ENCODE measurements around the gene SPECC1L.

The SPECC1L gene

DNA sequence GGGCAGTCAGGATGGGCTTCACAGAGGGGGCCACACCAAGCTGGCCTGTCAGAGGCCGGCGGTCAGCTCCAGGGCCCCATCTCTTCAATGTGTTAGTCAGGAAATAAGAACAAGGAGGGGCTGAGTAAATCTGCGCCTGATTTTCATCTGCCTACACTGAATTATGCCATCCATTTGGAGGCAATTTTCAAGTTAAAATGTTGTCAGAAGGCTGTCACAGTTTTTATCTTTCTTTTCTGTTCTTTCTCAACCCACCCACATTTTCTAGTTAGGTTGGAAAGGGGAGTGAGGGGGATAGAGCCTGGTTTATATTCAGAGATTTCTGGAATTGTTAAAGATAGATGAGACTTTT lies 175.6 kb downstream of the SPECC1L start:
- Histone ChIP-seq H3K27ac (ENCODE audit: low read depth, low read length) (no peak overlapping the region), H3K9ac (ENCODE audit: low read depth in 1 of 2, low read length in 2 of 2) (no peak overlapping the region), H3K27me3 (ENCODE audit: control insufficient read depth in 1 of 2, insufficient read depth in 2 of 2, low read length in 2 of 2) (no peaks in the 10 kb centered on the region), H3K9me3 (ENCODE audit: control insufficient read depth in 1 of 2, low read length in 2 of 2) (no peaks in the 10 kb centered on the region), H3K4me3 (ENCODE audit: low read depth in 1 of 2, low read length in 2 of 2) (no peak overlapping the region), H3K36me3 (ENCODE audit: control insufficient read depth in 1 of 2, insufficient read depth in 2 of 2, low read length in 2 of 2) (peaks cover 0 to 3% of the 10 kb centered on the region in 2 donors), H3K4me1 (ENCODE audit: control insufficient read depth in 1 of 2, insufficient read depth in 2 of 2, low read length in 2 of 2) (no peaks in the 10 kb centered on the region)

- Histone ChIP-seq H3K27me3 (ENCODE audit: control insufficient read depth in 1 of 2, insufficient read depth in 2 of 2, low read length in 2 of 2) (no peaks in the 10 kb centered on the region), H3K27ac (ENCODE audit: low read depth, low read length) (no peak overlapping the region), H3K4me1 (ENCODE audit: control insufficient read depth in 1 of 2, insufficient read depth in 2 of 2, low read length in 2 of 2) (no peaks in the 10 kb centered on the region), H3K9me3 (ENCODE audit: control insufficient read depth in 1 of 2, low read length in 2 of 2) (no peaks in the 10 kb centered on the region), H3K9ac (ENCODE audit: low read depth in 1 of 2, low read length in 2 of 2) (no peak overlapping the region), H3K4me3 (ENCODE audit: low read depth in 1 of 2, low read length in 2 of 2) (no peak overlapping the region), H3K36me3 (ENCODE audit: control insufficient read depth in 1 of 2, insufficient read depth in 2 of 2, low read length in 2 of 2) (no peaks in the 10 kb centered on the region)
Measured at GRCh38 chr22:24450610-24451009, 180.0 kb downstream of the SPECC1L start.

DNA sequence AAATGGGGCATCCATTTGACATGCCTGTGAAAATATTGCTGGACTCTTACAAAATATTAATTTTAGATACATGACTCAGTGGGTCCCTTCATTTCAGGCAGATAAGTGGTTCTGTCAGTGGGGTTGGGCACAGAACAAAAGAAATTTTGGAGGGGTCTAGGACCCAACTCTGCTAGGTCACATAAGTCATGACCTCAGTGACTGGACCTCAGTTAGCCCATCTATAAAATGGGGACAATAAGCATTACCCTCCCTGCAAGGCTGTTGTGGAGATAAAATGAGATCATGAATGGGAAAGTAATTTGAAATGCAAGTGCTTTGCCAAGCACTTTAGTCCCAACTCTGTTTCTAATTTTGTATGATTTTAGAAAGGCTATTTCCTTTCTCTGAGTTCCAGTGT lies 180.5 kb downstream of the SPECC1L start:
- Histone ChIP-seq H3K4me3 (ENCODE audit: low read depth in 1 of 2, low read length in 2 of 2) (no peak overlapping the region), H3K4me1 (ENCODE audit: control insufficient read depth in 1 of 2, insufficient read depth in 2 of 2, low read length in 2 of 2) (no peaks in the 10 kb centered on the region), H3K9ac (ENCODE audit: low read depth in 1 of 2, low read length in 2 of 2) (no peak overlapping the region), H3K27ac (ENCODE audit: low read depth, low read length) (no peak overlapping the region), H3K36me3 (ENCODE audit: control insufficient read depth in 1 of 2, insufficient read depth in 2 of 2, low read length in 2 of 2) (no peaks in the 10 kb centered on the region), H3K9me3 (ENCODE audit: control insufficient read depth in 1 of 2, low read length in 2 of 2) (no peaks in the 10 kb centered on the region), H3K27me3 (ENCODE audit: control insufficient read depth in 1 of 2, insufficient read depth in 2 of 2, low read length in 2 of 2) (no peaks in the 10 kb centered on the region)

- Histone ChIP-seq H3K27me3 (ENCODE audit: control insufficient read depth in 1 of 2, insufficient read depth in 2 of 2, low read length in 2 of 2) (no peaks in the 10 kb centered on the region), H3K36me3 (ENCODE audit: control insufficient read depth in 1 of 2, insufficient read depth in 2 of 2, low read length in 2 of 2) (no peaks in the 10 kb centered on the region), H3K4me1 (ENCODE audit: control insufficient read depth in 1 of 2, insufficient read depth in 2 of 2, low read length in 2 of 2) (no peaks in the 10 kb centered on the region), H3K9ac (ENCODE audit: low read depth in 1 of 2, low read length in 2 of 2) (no peak overlapping the region), H3K9me3 (ENCODE audit: control insufficient read depth in 1 of 2, low read length in 2 of 2) (no peaks in the 10 kb centered on the region), H3K27ac (ENCODE audit: low read depth, low read length) (no peak overlapping the region), H3K4me3 (ENCODE audit: low read depth in 1 of 2, low read length in 2 of 2) (no peak overlapping the region)
Measured at GRCh38 chr22:24453853-24454252, 183.2 kb downstream of the SPECC1L start.

- Histone ChIP-seq H3K4me1 (ENCODE audit: control insufficient read depth in 1 of 2, insufficient read depth in 2 of 2, low read length in 2 of 2) (no peaks in the 10 kb centered on the region), H3K9me3 (ENCODE audit: control insufficient read depth in 1 of 2, low read length in 2 of 2) (no peaks in the 10 kb centered on the region), H3K36me3 (ENCODE audit: control insufficient read depth in 1 of 2, insufficient read depth in 2 of 2, low read length in 2 of 2) (no peaks in the 10 kb centered on the region), H3K4me3 (ENCODE audit: low read depth in 1 of 2, low read length in 2 of 2) (no peak overlapping the region), H3K27ac (ENCODE audit: low read depth, low read length) (no peak overlapping the region), H3K9ac (ENCODE audit: low read depth in 1 of 2, low read length in 2 of 2) (no peak overlapping the region), H3K27me3 (ENCODE audit: control insufficient read depth in 1 of 2, insufficient read depth in 2 of 2, low read length in 2 of 2) (no peaks in the 10 kb centered on the region)
Measured at GRCh38 chr22:24455039-24455438, 184.4 kb downstream of the SPECC1L start.

DNA sequence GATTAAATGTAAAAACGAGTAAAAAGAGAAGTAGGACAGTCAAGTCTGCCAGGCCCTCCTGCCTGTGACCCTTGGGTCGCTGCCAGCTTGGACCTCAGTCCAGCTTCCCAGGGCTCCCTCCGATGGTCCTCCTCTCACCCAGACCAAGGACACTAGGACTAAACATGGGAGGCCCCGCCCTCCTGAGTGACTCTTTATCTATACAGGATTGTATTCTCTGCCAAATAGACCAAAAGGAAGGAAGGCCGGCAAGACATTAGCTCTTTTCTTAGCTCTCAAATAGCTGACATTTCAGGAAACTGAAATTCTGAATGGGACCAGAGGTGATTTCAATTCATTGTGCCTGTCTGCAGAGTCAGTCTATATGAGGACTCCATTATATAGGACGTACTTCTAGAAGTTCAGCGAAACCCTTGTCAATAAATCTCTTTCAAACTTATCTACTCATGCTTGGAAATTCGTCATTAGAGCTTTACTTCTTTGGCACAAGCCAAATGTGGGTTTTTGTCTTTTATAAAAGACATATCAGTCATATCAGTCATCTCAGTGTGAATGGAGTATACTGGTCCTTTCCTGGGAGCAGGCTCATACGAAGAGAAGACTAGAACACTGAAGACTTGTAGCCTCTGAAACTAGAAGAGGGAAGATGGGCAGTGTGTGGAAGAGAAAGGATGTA lies 185.3 kb downstream of the SPECC1L start:
- Histone ChIP-seq H3K27ac (ENCODE audit: low read depth, low read length) (no peak overlapping the region), H3K36me3 (ENCODE audit: control insufficient read depth in 1 of 2, insufficient read depth in 2 of 2, low read length in 2 of 2) (no peaks in the 10 kb centered on the region), H3K4me1 (ENCODE audit: control insufficient read depth in 1 of 2, insufficient read depth in 2 of 2, low read length in 2 of 2) (peaks cover 0 to 6% of the 10 kb centered on the region in 2 donors), H3K27me3 (ENCODE audit: control insufficient read depth in 1 of 2, insufficient read depth in 2 of 2, low read length in 2 of 2) (no peaks in the 10 kb centered on the region), H3K9ac (ENCODE audit: low read depth in 1 of 2, low read length in 2 of 2) (no peak overlapping the region), H3K4me3 (ENCODE audit: low read depth in 1 of 2, low read length in 2 of 2) (no peak overlapping the region), H3K9me3 (ENCODE audit: control insufficient read depth in 1 of 2, low read length in 2 of 2) (no peaks in the 10 kb centered on the region)

DNA sequence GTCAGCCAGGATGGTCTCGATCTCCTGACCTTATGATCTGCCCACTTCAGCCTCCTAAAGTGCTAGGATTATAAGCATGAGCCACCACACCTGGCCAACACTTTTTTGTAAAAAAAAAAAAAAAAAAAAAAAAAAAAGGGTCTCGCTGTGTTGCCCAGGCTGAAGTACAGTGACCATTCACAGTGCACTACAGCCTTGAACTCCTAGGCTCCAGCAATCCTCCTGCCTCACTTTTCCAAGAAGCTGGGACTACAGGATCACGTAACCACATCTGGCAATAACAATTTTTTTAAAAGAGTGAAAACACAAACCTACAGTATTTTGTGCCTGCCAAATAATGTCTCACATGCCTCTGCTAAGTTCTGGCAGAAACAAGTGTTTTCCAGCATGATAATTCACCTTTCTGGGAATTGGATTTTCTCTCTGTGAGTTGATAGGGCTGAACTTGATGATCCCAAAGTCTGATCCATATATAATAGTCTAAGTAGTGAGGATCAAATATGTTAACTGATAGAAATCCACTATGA lies 187.3 kb downstream of the SPECC1L start:
- Histone ChIP-seq H3K9me3 (ENCODE audit: control insufficient read depth in 1 of 2, low read length in 2 of 2) (no peaks in the 10 kb centered on the region), H3K36me3 (ENCODE audit: control insufficient read depth in 1 of 2, insufficient read depth in 2 of 2, low read length in 2 of 2) (no peaks in the 10 kb centered on the region), H3K9ac (ENCODE audit: low read depth in 1 of 2, low read length in 2 of 2) (no peak overlapping the region), H3K27me3 (ENCODE audit: control insufficient read depth in 1 of 2, insufficient read depth in 2 of 2, low read length in 2 of 2) (no peaks in the 10 kb centered on the region), H3K4me1 (ENCODE audit: control insufficient read depth in 1 of 2, insufficient read depth in 2 of 2, low read length in 2 of 2) (peaks cover 0 to 9% of the 10 kb centered on the region in 2 donors), H3K27ac (ENCODE audit: low read depth, low read length) (no peak overlapping the region), H3K4me3 (ENCODE audit: low read depth in 1 of 2, low read length in 2 of 2) (no peak overlapping the region)

DNA sequence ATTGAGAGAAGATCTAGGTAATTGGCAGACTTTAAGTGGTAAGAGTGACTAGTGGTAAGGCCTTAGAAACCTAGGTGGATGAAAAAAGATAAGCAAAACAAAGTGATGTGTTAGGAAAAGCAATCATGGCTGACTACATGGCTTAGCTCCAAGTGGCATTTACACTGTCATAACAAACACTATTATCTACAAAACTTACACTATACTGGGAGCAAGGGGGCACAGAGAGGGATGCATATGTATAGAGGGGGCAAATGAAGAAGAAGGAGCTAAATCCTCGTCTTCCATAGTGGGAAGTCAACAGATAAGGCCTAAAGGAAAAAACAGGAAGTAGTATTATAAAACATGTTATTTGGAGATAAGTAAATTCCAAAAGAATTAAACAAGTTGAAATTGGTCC lies 189.3 kb downstream of the SPECC1L start:
- Histone ChIP-seq H3K4me3 (ENCODE audit: low read depth in 1 of 2, low read length in 2 of 2) (no peak overlapping the region), H3K9me3 (ENCODE audit: control insufficient read depth in 1 of 2, low read length in 2 of 2) (no peaks in the 10 kb centered on the region), H3K9ac (ENCODE audit: low read depth in 1 of 2, low read length in 2 of 2) (no peak overlapping the region), H3K4me1 (ENCODE audit: control insufficient read depth in 1 of 2, insufficient read depth in 2 of 2, low read length in 2 of 2) (peaks cover 0 to 9% of the 10 kb centered on the region in 2 donors), H3K27me3 (ENCODE audit: control insufficient read depth in 1 of 2, insufficient read depth in 2 of 2, low read length in 2 of 2) (no peaks in the 10 kb centered on the region), H3K36me3 (ENCODE audit: control insufficient read depth in 1 of 2, insufficient read depth in 2 of 2, low read length in 2 of 2) (no peaks in the 10 kb centered on the region), H3K27ac (ENCODE audit: low read depth, low read length) (no peak overlapping the region)

GRCh38 chr22:24460418-24461089 lies 189.9 kb downstream of the SPECC1L start:
- H3K36me3 ChIP-seq (ENCODE audit: control insufficient read depth in 1 of 2, insufficient read depth in 2 of 2, low read length in 2 of 2), result no peaks in the 10 kb centered on the region
- no peak overlapping the region for H3K27ac ChIP-seq (ENCODE audit: low read depth, low read length)
- H3K4me3 ChIP-seq (ENCODE audit: low read depth in 1 of 2, low read length in 2 of 2), result peak overlapping the region in 1 of 2 donors; percentile 3
- H3K9ac ChIP-seq (ENCODE audit: low read depth in 1 of 2, low read length in 2 of 2), result no peak overlapping the region
- H3K9me3 ChIP-seq (ENCODE audit: control insufficient read depth in 1 of 2, low read length in 2 of 2), result no peaks in the 10 kb centered on the region
- H3K4me1 ChIP-seq (ENCODE audit: control insufficient read depth in 1 of 2, insufficient read depth in 2 of 2, low read length in 2 of 2), result peaks cover 0 to 9% of the 10 kb centered on the region in 2 donors
- H3K27me3 ChIP-seq (ENCODE audit: control insufficient read depth in 1 of 2, insufficient read depth in 2 of 2, low read length in 2 of 2), result no peaks in the 10 kb centered on the region

- Histone ChIP-seq H3K27me3 (ENCODE audit: control insufficient read depth in 1 of 2, insufficient read depth in 2 of 2, low read length in 2 of 2) (no peaks in the 10 kb centered on the region), H3K4me1 (ENCODE audit: control insufficient read depth in 1 of 2, insufficient read depth in 2 of 2, low read length in 2 of 2) (peaks cover 6 to 13% of the 10 kb centered on the region in 2 donors), H3K27ac (ENCODE audit: low read depth, low read length) (no peak overlapping the region), H3K36me3 (ENCODE audit: control insufficient read depth in 1 of 2, insufficient read depth in 2 of 2, low read length in 2 of 2) (no peaks in the 10 kb centered on the region), H3K9ac (ENCODE audit: low read depth in 1 of 2, low read length in 2 of 2) (no peak overlapping the region), H3K4me3 (ENCODE audit: low read depth in 1 of 2, low read length in 2 of 2) (no peak overlapping the region), H3K9me3 (ENCODE audit: control insufficient read depth in 1 of 2, low read length in 2 of 2) (no peaks in the 10 kb centered on the region)
Measured at GRCh38 chr22:24463071-24463760, 192.6 kb downstream of the SPECC1L start.

Data from duodenal mucosa (tissue), 2 donors.